Activated T-cell treated with anti-CD3 and anti-CD28 coated beads, Interleukin-2, amount 50 U/mL, for 24 hours (primary cell): Measurements from ENCODE around the gene BAZ2A.

Experiments used
- DNase-seq: peaks from one replicate; pipeline ENCODE4 v3.0.0-alpha.2; 2020
- H3K27ac Mint-ChIP-seq: 2 replicates; pipeline ENCODE4 v1.8.0; 2020; ENCODE audit warnings: mild to moderate bottlenecking, mixed read lengths
- H3K27me3 Mint-ChIP-seq: 2 replicates; pipeline ENCODE4 v1.8.0; 2020; ENCODE audit warnings: mixed read lengths
- H3K36me3 Mint-ChIP-seq: 2 replicates; pipeline ENCODE4 v1.8.0; 2020; ENCODE audit warnings: low read depth, mixed read lengths
- H3K4me1 Mint-ChIP-seq: 2 replicates; pipeline ENCODE4 v1.8.0; 2020; ENCODE audit warnings: low read depth, mixed read lengths
- H3K4me3 Mint-ChIP-seq: 2 replicates; pipeline ENCODE4 v1.8.0; 2020; ENCODE audit warnings: mild to moderate bottlenecking, moderate library complexity, mixed read lengths
- H3K9me3 Mint-ChIP-seq: 2 replicates; pipeline ENCODE4 v1.8.0; 2020; ENCODE audit warnings: mixed read lengths

Gene BAZ2A

DNA sequence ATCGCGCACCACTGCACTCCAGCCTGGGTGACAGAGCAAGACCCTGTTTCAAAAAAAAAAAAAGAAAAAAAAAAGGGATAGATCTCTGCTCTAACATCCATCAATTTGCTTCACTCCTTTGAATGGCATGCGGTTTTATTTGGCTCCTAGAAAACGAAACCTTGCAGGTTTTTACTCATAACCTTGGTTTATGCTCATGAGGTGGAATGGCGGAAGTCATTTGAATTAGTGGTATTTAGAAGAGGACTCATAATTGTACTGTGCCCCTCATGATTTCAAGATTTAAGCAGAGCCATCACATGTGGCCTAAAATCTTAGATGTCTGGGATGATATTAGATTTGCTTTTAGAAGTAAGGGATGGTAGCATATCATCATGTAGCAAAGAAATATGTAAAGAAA, 79.1 kb downstream of the BAZ2A start:
- DNase-seq = no peak
- Mint-ChIP-seq H3K36me3 (no peaks in the 10 kb centered on the region), H3K27ac (no peak overlapping the region), H3K9me3 (no peaks in the 10 kb centered on the region), H3K4me3 (no peak overlapping the region), H3K4me1 (no peaks in the 10 kb centered on the region), H3K27me3 (no peaks in the 10 kb centered on the region)

DNA sequence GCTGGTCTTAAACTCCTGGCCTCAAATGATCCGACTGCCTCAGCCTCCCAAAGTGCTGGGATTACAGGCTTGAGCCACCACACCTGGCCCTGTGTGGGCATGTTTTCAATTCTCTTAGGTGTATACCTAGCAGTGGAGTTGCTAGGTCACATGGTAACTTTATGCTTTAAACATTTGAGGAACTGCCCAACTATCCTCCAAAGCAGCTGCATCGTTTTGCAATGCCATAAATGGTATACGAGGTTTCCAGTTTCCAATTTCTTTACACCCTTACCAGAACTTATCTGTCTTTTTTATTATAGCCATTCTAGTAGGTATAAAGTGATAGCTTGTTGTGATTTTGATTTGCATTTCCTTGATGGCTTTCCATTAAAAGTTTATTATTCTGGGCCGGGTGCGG, 83.4 kb downstream of the BAZ2A start:
- H3K4me1 Mint-ChIP-seq = no peaks in the 10 kb centered on the region
- H3K27ac Mint-ChIP-seq = no peak overlapping the region
- H3K27me3 Mint-ChIP-seq = no peaks in the 10 kb centered on the region
- no peak for DNase-seq
- H3K9me3 Mint-ChIP-seq = no peaks in the 10 kb centered on the region
- H3K36me3 Mint-ChIP-seq = no peaks in the 10 kb centered on the region
- no peak overlapping the region for H3K4me3 Mint-ChIP-seq
